Sigmoid colon (tissue), 4 donors: ENCODE data around the gene LTO1.

Experiments used
- EP300 ChIP-seq, 4 donors: sonication (generic); formaldehyde crosslinking; IDR thresholded peaks; one replicate each; pipeline ENCODE4 v1.6.1; 2017; ENCODE audit warnings: antibody characterized with exemption in 4 of 4
- TF ChIP-seq, protein P1 (sequence below), 4 experiments: fragments of 450-650 bp in 3 of 4; fragments of 200-600 bp in 1 of 4; IDR thresholded peaks; one replicate each; pipeline ENCODE4 v1.5.1; 2016 to 2019; ENCODE audit warnings: antibody characterized with exemption in 4 of 4, mild to moderate bottlenecking in 3 of 4, moderate library complexity in 2 of 4

DNA sequence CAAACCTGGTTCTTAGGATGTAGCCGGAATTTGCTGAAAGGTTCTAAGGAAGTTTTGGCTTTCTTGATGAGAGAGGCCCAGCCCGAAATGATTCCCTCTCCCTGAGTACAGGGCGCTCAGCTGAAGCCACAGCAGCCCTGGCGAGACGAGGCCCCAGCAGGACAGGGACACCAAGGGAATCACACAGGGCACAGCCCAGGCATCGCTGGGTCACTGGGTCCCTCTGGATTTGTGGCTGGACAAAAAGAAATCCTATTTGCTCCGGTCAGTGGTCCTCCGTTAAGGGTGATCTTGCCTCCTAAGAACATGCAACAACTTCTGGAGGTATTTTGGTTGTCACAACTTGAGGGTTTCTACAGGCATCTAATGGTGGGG is 22.3 kb upstream of the LTO1 start:
- no peak for TF ChIP-seq EP300 (IDR thresholded peaks at IDR 0.05)
- TF ChIP-seq, protein P1, sequence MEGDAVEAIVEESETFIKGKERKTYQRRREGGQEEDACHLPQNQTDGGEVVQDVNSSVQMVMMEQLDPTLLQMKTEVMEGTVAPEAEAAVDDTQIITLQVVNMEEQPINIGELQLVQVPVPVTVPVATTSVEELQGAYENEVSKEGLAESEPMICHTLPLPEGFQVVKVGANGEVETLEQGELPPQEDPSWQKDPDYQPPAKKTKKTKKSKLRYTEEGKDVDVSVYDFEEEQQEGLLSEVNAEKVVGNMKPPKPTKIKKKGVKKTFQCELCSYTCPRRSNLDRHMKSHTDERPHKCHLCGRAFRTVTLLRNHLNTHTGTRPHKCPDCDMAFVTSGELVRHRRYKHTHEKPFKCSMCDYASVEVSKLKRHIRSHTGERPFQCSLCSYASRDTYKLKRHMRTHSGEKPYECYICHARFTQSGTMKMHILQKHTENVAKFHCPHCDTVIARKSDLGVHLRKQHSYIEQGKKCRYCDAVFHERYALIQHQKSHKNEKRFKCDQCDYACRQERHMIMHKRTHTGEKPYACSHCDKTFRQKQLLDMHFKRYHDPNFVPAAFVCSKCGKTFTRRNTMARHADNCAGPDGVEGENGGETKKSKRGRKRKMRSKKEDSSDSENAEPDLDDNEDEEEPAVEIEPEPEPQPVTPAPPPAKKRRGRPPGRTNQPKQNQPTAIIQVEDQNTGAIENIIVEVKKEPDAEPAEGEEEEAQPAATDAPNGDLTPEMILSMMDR (IDR thresholded peaks at IDR 0.05), result no peak
